Mucosa of descending colon (tissue), 3 donors: ENCODE data around the gene VRTN. TPM values are rescaled to one million over a fixed set of nuclear protein-coding genes. Genes with fewer than 3 reads are reported as not detected.

Experiments
- ATAC-seq: fragments of 200-7000 bp; cut with Tn5 transposase; one replicate; pipeline ENCODE4 v1.9.1; 2020; ENCODE audit warnings: mild to moderate bottlenecking, moderate library complexity
- DNase-seq, 3 donors: peaks; one replicate each; pipeline ENCODE4 v3.0.0-alpha.2; 2020
- H3K36me3 ChIP-seq: fragments of 200-600 bp; one replicate; pipeline ENCODE4 v1.8.0; 2021; ENCODE audit warnings: low read depth, mild to moderate bottlenecking
- H3K4me1 ChIP-seq: fragments of 200-600 bp; one replicate; pipeline ENCODE4 v1.8.0; 2021; ENCODE audit warnings: low read depth, mild to moderate bottlenecking
- H3K4me3 ChIP-seq: fragments of 200-600 bp; one replicate; pipeline ENCODE4 v1.8.0; 2021; ENCODE audit warnings: mild to moderate bottlenecking
- H3K9me3 ChIP-seq: fragments of 200-600 bp; one replicate; pipeline ENCODE4 v1.8.0; 2021; ENCODE audit warnings: mild to moderate bottlenecking
- CTCF ChIP-seq: fragments of 200-600 bp; IDR thresholded peaks from one replicate; pipeline ENCODE4 v1.8.0; 2022; ENCODE audit warnings: antibody characterized with exemption, mild to moderate bottlenecking
- intact Hi-C, 2 donors: fragments of 100-400 bp; cut with DNase I in 1 of 2; cut with micrococcal nuclease in 1 of 2; formaldehyde crosslinking; loops; one replicate each; pipeline versions ENCODE4 v1.11.0 to v1.11.1; 2022; cut with DNase I, micrococcal nuclease
- total RNA-seq, 3 donors: library from RNA; stranded (reverse); fragmentation: NEBNext Ultra II Directional in 2 of 3; extraction: Animal tissue kit (Norgen Biotek cat#: 25700) in 2 of 3; gene quantifications; one replicate each; pipeline versions ENCODE4 v1.2.1 to v1.2.4, GENCODE V29; 2021 to 2023
- donor health status: DM: no; HTN: no; CAD: no; lungs with moderate emphysema.
- donor health status: DM: no; HTN: no; CAD: no.
- donor health status: DM: no; HTN: yes; CAD: no.

Gene VRTN
- total RNA-seq, 3 donors from 2014 or later: 0.09 TPM; not detected in 2

- no peak for TF ChIP-seq CTCF
- H3K9me3 ChIP-seq: no peaks in the 10 kb centered on the region
- H3K36me3 ChIP-seq: no peaks in the 10 kb centered on the region
- H3K4me3 ChIP-seq: no peak overlapping the region
- intact Hi-C loops: no loop called here
- DNase-seq: no peak
- no peaks in the 10 kb centered on the region for H3K4me1 ChIP-seq
- ATAC-seq: no peak
Observed at GRCh38 chr14:74391479-74391878, 43.2 kb downstream of the VRTN start.

- TF ChIP-seq CTCF: no peak
- no peaks in the 10 kb centered on the region for H3K36me3 ChIP-seq
- H3K9me3 ChIP-seq: no peaks in the 10 kb centered on the region
- intact Hi-C loops: no loop called here
- H3K4me3 ChIP-seq: no peak overlapping the region
- no peak for DNase-seq
- H3K4me1 ChIP-seq: no peaks in the 10 kb centered on the region
- no peak for ATAC-seq
Observed at GRCh38 chr14:74392616-74393570, 44.6 kb downstream of the VRTN start.

GRCh38 chr14:74394549-74394948 lies 46.3 kb downstream of the VRTN start:
- no peaks in the 10 kb centered on the region for H3K4me1 ChIP-seq
- intact Hi-C loops: no loop called here
- TF ChIP-seq CTCF: no peak
- ATAC-seq (no peak), DNase-seq (no peak)
- no peak overlapping the region for H3K4me3 ChIP-seq
- no peaks in the 10 kb centered on the region for H3K9me3 ChIP-seq
- no peaks in the 10 kb centered on the region for H3K36me3 ChIP-seq

- ATAC-seq: no peak
- intact Hi-C loops: no loop called here
Observed at GRCh38 chr14:74395094-74395493, 46.8 kb downstream of the VRTN start.

GRCh38 chr14:74400031-74400685 lies 51.9 kb downstream of the VRTN start:
- TF ChIP-seq CTCF: no peak
- H3K9me3 ChIP-seq: no peaks in the 10 kb centered on the region
- no peaks in the 10 kb centered on the region for H3K36me3 ChIP-seq
- intact Hi-C loops: no loop called here
- ATAC-seq (no peak), DNase-seq (no peak)
- peaks cover 12% of the 10 kb centered on the region for H3K4me1 ChIP-seq
- H3K4me3 ChIP-seq: no peak overlapping the region

More at GRCh38 chr14:74395094-74395493, 46.8 kb downstream of the VRTN start:
- H3K4me3 ChIP-seq: no peak overlapping the region
- no peak for TF ChIP-seq CTCF
- H3K9me3 ChIP-seq: no peaks in the 10 kb centered on the region
- H3K36me3 ChIP-seq: no peaks in the 10 kb centered on the region
- DNase-seq: no peak
- H3K4me1 ChIP-seq: no peaks in the 10 kb centered on the region
